ENCODE data around the gene GRIN2C.

Gene GRIN2C

DNA sequence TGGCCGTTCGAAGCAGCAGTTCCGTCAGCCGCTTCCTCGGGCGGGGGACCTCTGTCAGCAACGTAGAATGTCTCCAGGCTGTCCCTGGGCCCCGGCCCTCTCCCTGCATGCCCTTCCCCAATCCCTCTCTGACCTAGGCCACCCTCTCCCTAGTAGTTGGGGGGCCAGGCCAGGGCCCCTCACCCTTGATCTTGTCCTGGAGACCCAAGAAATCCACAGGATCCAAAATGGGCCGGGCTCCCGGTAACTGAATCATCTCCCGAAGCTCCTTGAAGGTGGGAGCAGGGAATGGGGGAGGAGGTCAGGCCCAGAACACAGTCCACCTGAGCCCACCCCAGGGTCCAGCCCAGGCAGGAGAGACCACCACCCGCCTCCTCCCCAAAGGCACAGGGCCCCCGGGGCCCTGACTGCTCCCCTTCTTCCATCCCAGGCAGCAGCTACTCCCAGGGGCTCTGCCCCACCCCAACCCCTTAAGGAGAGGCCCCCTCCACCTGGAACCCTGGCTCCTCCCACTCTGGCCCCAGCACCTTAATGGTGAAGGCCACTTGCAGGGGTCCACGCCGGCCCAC lies 4.7 kb upstream of the GRIN2C start (continued):
- TF ChIP-seq ZFP41 (tag by site-specific recombination; IDR thresholded peaks at IDR 0.05; ENCODE audit: borderline replicate concordance) (no peak), ZBTB20 (tag by site-specific recombination; IDR thresholded peaks at IDR 0.05) (no peak), ZNF830 (tag by site-specific recombination; IDR thresholded peaks at IDR 0.05; ENCODE audit: low read depth) (no peak), GLI4 (tag by site-specific recombination; IDR thresholded peaks at IDR 0.05) (no peak), ZNF521 (tag by site-specific recombination; IDR thresholded peaks at IDR 0.05) (no peak), FEZF1 (tag by site-specific recombination; IDR thresholded peaks at IDR 0.05) (no peak), ZNF404 (tag by site-specific recombination; IDR thresholded peaks at IDR 0.05) (no peak)
- TF ChIP-seq, protein P1, sequence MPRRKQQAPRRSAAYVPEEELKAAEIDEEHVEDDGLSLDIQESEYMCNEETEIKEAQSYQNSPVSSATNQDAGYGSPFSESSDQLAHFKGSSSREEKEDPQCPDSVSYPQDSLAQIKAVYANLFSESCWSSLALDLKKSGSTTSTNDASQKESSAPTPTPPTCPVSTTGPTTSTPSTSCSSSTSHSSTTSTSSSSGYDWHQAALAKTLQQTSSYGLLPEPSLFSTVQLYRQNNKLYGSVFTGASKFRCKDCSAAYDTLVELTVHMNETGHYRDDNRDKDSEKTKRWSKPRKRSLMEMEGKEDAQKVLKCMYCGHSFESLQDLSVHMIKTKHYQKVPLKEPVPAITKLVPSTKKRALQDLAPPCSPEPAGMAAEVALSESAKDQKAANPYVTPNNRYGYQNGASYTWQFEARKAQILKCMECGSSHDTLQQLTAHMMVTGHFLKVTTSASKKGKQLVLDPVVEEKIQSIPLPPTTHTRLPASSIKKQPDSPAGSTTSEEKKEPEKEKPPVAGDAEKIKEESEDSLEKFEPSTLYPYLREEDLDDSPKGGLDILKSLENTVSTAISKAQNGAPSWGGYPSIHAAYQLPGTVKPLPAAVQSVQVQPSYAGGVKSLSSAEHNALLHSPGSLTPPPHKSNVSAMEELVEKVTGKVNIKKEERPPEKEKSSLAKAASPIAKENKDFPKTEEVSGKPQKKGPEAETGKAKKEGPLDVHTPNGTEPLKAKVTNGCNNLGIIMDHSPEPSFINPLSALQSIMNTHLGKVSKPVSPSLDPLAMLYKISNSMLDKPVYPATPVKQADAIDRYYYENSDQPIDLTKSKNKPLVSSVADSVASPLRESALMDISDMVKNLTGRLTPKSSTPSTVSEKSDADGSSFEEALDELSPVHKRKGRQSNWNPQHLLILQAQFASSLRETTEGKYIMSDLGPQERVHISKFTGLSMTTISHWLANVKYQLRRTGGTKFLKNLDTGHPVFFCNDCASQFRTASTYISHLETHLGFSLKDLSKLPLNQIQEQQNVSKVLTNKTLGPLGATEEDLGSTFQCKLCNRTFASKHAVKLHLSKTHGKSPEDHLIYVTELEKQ (tag by site-specific recombination; IDR thresholded peaks at IDR 0.05; ENCODE audit: borderline replicate concordance), result no peak

DNA sequence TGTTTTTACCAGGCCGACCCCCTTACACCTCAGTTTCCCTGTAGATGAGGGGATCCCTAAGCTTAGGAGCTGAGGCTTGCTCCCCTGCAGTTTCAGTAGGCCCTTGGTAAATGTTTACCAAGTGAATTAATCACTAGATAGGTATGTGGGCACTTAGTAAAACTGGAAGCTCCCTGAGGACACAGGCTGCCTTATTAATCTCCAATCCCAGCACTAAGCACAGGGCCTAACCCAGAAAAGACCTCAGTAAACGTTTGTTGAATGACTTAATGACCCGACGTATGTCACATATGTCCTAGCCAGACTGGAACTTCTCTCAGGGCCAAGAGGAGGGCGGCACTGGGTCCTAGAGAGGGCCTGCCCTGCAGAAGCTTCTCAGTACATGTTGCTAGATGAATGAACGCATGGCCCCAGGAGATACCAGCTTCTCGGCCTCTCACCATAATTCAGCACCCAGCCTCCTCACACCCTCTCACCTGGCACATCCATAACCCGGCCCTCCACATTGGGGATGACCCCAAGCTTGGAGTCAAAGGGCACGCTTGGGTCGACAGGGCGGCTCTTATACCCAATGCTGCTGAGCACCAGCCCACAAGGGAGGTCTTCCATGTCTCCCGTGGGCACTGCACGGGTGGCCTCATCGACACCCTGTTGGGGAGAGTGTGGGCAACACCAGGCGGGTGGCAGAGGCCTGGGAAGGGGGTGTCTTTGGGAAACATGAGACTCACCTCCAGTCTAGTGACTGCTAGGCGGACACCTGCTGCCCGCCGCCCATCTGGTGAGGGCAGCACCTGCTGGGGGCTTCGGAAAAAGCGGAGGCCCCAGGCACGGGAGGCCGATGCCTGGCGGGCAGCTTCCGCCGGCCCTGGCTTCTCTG lies 4.0 kb upstream of the GRIN2C start:
- no peak overlapping the region for H3K4me3 ChIP-seq (ENCODE audit: low read depth, low read length)
- TF ChIP-seq, protein P2, sequence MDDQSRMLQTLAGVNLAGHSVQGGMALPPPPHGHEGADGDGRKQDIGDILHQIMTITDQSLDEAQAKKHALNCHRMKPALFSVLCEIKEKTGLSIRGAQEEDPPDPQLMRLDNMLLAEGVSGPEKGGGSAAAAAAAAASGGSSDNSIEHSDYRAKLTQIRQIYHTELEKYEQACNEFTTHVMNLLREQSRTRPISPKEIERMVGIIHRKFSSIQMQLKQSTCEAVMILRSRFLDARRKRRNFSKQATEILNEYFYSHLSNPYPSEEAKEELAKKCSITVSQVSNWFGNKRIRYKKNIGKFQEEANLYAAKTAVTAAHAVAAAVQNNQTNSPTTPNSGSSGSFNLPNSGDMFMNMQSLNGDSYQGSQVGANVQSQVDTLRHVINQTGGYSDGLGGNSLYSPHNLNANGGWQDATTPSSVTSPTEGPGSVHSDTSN (CRISPR knock-in tag; IDR thresholded peaks at IDR 0.05), result no peak
- TF ChIP-seq, protein P3, sequence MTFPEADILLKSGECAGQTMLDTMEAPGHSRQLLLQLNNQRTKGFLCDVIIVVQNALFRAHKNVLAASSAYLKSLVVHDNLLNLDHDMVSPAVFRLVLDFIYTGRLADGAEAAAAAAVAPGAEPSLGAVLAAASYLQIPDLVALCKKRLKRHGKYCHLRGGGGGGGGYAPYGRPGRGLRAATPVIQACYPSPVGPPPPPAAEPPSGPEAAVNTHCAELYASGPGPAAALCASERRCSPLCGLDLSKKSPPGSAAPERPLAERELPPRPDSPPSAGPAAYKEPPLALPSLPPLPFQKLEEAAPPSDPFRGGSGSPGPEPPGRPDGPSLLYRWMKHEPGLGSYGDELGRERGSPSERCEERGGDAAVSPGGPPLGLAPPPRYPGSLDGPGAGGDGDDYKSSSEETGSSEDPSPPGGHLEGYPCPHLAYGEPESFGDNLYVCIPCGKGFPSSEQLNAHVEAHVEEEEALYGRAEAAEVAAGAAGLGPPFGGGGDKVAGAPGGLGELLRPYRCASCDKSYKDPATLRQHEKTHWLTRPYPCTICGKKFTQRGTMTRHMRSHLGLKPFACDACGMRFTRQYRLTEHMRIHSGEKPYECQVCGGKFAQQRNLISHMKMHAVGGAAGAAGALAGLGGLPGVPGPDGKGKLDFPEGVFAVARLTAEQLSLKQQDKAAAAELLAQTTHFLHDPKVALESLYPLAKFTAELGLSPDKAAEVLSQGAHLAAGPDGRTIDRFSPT (tag by site-specific recombination; IDR thresholded peaks at IDR 0.05), result no peak
- TF ChIP-seq ZBTB8A (tag by site-specific recombination; IDR thresholded peaks at IDR 0.05) (no peak), ZNF140 (tag by site-specific recombination; IDR thresholded peaks at IDR 0.05) (no peak), OVOL3 (tag by site-specific recombination; IDR thresholded peaks at IDR 0.05) (no peak), ZSCAN30 (tag by site-specific recombination; IDR thresholded peaks at IDR 0.05) (no peak), YY1 (tag by site-specific recombination; IDR thresholded peaks at IDR 0.05) (no peak), ZNF660 (tag by site-specific recombination; IDR thresholded peaks at IDR 0.05) (no peak), ZNF623 (tag by site-specific recombination; IDR thresholded peaks at IDR 0.05) (no peak)
- TF ChIP-seq, protein P4, sequence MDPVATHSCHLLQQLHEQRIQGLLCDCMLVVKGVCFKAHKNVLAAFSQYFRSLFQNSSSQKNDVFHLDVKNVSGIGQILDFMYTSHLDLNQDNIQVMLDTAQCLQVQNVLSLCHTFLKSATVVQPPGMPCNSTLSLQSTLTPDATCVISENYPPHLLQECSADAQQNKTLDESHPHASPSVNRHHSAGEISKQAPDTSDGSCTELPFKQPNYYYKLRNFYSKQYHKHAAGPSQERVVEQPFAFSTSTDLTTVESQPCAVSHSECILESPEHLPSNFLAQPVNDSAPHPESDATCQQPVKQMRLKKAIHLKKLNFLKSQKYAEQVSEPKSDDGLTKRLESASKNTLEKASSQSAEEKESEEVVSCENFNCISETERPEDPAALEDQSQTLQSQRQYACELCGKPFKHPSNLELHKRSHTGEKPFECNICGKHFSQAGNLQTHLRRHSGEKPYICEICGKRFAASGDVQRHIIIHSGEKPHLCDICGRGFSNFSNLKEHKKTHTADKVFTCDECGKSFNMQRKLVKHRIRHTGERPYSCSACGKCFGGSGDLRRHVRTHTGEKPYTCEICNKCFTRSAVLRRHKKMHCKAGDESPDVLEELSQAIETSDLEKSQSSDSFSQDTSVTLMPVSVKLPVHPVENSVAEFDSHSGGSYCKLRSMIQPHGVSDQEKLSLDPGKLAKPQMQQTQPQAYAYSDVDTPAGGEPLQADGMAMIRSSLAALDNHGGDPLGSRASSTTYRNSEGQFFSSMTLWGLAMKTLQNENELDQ (tag by site-specific recombination; IDR thresholded peaks at IDR 0.05; ENCODE audit: low read depth), result no peak
- POLR2A ChIA-PET, result interaction anchor here (2.4 to 5.0 kb wide), 2 partner anchors 9 to 11 kb away, joined by 11 to 40 read pairs; partner anchors contain the start of gene FDXR
- CTCF ChIA-PET, result interaction anchor here (0.5 to 14.4 kb wide), 26 partner anchors 10 to 566 kb away, joined by 3 to 338 read pairs (median 6); partner anchors contain the start of genes FDXR, NAT9, NHERF1 and OTOP2
- H3K9me3 ChIP-seq (ENCODE audit: control insufficient read depth, insufficient read depth, low read depth, low read length), result no peaks in the 10 kb centered on the region
- peaks cover 0 to 56% of the 10 kb centered on the region in 2 experiments; a peak in 1 of 3 replicates for H3K36me3 ChIP-seq (ENCODE audit: control insufficient read depth in 2 of 2, insufficient read depth in 1 of 2, low read length in 2 of 2)
- 0 out of 2 replicates have a peak, but pooled peaks cover 2% of the 10 kb centered on the region for H3K4me1 ChIP-seq (ENCODE audit: control insufficient read depth, insufficient read depth, low read length)
- no peak overlapping the region for H3K27ac ChIP-seq (ENCODE audit: extremely low read depth, low read depth, low read length)

All from HEK293 (cell line).